Measurements from ENCODE around the gene BTN3A1.

The BTN3A1 gene

GRCh38 chr6:26379740-26380139 lies 22.3 kb upstream of the BTN3A1 start:
- no peak for TF ChIP-seq CTCF (IDR thresholded peaks at IDR 0.05; ENCODE audit: insufficient read depth, low read depth, low read length, missing control alignments)
- DNase-seq (ENCODE audit: low read depth): no peak
- no peak overlapping the region for H3K4me3 ChIP-seq (ENCODE audit: low read length)

DNA sequence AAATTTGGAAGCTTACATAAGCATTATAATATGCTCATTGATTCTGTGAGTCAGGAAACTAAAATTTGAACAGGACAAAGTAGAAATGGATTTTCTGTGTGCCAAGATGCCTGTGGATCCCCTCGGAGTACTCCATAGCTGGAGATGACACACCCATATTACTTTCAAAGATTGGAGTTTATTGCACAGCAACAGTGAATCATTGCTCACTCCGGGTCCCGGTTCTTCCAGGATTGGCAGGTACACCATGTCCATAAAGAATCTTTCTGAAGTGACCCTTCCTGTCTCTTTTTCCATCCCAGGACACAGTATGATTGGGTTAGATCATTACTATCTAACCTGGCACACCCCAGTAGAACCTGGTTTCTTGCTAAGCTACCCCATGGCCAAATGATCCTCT lies 21.8 kb upstream of the BTN3A1 start:
- DNase-seq (ENCODE audit: low read depth): peak; percentile 28
- no peak overlapping the region for H3K4me3 ChIP-seq (ENCODE audit: low read length)
- no peak for TF ChIP-seq CTCF (IDR thresholded peaks at IDR 0.05; ENCODE audit: insufficient read depth, low read depth, low read length, missing control alignments)

DNA sequence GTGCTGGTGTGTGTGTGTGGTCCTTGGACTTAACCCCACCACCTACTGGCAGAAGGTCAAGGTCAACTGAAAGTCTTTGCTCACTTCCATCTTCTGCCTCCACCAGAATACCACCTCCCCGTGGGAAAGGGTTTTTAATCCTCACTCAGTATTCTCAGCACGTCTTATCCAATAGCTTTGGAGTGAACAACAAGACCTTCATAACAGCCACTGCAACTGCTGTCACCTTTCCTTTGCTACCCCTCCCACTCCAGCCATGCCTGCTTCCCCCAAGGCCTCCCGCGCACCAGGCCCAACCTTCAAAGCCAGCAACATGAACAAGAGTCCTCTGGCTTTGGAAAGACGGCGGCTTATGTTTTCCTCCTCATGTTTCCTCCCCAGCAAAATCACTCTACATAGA lies 20.0 kb upstream of the BTN3A1 start:
- H3K4me3 ChIP-seq (ENCODE audit: low read length): no peak overlapping the region
- no peak for DNase-seq (ENCODE audit: low read depth)
- no peak for TF ChIP-seq CTCF (IDR thresholded peaks at IDR 0.05; ENCODE audit: insufficient read depth, low read depth, low read length, missing control alignments)

- H3K4me3 ChIP-seq (ENCODE audit: low read length): peak overlapping the region; percentile 70
- TF ChIP-seq CTCF (IDR thresholded peaks at IDR 0.05; ENCODE audit: insufficient read depth, low read depth, low read length, missing control alignments): no peak
- peak; percentile 67 for DNase-seq (ENCODE audit: low read depth)
Observed at GRCh38 chr6:26383624-26384417, 18.3 kb upstream of the BTN3A1 start.

DNA sequence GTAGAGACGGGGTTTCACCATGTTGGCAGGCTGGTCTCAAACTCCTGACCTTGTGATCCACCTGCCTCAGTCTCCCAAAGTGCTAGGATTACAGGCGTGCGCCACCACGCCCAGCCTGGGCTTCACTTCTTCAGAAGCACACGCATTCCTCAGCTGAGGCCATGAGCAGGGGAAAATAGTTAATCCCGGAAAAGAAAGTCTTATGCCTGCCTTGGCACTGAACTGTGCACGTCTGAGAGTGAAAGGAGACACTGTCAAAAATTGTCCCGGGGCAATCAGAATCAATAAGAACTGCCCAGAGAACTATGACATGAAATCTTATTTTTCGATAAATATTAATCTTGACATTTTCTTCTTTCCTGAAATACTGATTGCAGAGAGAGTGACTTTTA lies 16.3 kb upstream of the BTN3A1 start:
- no peak for DNase-seq (ENCODE audit: low read depth)
- no peak for TF ChIP-seq CTCF (IDR thresholded peaks at IDR 0.05; ENCODE audit: insufficient read depth, low read depth, low read length, missing control alignments)
- H3K4me3 ChIP-seq (ENCODE audit: low read length): no peak overlapping the region

DNA sequence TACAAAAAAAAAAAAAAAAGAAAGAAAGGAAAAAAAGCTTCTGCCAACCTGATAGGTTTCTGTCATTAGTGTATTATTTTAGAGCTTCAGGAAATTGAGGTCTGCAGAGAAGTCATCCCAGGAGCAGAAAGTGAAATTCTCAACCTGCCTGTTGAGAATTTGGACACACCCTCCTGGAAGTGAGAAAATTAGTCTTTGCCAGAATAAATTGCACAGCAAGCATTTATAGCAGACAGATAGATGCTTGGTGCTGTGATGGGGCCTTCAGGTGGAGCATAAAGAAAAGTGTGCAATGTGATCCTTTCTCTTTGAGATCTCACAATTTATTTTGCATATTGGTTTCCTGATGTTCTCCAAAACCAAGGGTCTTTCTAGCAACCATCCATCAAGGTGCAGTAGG lies 14.5 kb upstream of the BTN3A1 start:
- DNase-seq (ENCODE audit: low read depth): no peak
- no peak for TF ChIP-seq CTCF (IDR thresholded peaks at IDR 0.05; ENCODE audit: insufficient read depth, low read depth, low read length, missing control alignments)
- no peak overlapping the region for H3K4me3 ChIP-seq (ENCODE audit: low read length)

- no peak for TF ChIP-seq CTCF (IDR thresholded peaks at IDR 0.05; ENCODE audit: insufficient read depth, low read depth, low read length, missing control alignments)
- no peak overlapping the region for H3K4me3 ChIP-seq (ENCODE audit: low read length)
- no peak for DNase-seq (ENCODE audit: low read depth)
Observed at GRCh38 chr6:26388014-26388413, 14.1 kb upstream of the BTN3A1 start.

All from epithelial cell of esophagus (primary cell).